GM12801 (cell line): Measurements from ENCODE around the gene SORCS1.

Experiments used
- TF ChIP-seq, protein P1 (sequence below): IDR thresholded peaks from one replicate; pipeline ENCODE4 v1.5.1; 2011; ENCODE audit warnings: control low read depth; ENCODE audit not compliant: insufficient read length; ENCODE audit errors: extremely low read depth

The SORCS1 gene

DNA sequence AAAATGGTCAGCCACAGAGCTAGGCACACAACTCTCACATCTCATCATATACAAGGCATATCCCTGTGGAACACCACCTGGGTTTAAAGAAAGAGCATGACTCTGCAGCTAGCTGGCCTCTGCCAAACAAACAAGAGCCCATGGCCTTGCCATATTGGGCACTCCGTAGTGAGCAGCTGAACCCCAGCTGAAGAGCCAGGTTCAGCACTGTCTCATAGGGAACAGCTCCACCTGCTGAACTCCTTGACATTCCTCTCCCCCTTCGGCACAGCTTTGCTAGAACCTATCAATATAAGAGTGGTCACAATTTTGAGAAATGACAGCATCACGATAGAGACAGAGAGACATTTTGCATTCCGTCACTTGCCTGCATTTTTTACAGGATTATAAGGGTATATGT is 20.0 kb downstream of the SORCS1 start:
- TF ChIP-seq, protein P1, sequence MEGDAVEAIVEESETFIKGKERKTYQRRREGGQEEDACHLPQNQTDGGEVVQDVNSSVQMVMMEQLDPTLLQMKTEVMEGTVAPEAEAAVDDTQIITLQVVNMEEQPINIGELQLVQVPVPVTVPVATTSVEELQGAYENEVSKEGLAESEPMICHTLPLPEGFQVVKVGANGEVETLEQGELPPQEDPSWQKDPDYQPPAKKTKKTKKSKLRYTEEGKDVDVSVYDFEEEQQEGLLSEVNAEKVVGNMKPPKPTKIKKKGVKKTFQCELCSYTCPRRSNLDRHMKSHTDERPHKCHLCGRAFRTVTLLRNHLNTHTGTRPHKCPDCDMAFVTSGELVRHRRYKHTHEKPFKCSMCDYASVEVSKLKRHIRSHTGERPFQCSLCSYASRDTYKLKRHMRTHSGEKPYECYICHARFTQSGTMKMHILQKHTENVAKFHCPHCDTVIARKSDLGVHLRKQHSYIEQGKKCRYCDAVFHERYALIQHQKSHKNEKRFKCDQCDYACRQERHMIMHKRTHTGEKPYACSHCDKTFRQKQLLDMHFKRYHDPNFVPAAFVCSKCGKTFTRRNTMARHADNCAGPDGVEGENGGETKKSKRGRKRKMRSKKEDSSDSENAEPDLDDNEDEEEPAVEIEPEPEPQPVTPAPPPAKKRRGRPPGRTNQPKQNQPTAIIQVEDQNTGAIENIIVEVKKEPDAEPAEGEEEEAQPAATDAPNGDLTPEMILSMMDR: no peak

DNA sequence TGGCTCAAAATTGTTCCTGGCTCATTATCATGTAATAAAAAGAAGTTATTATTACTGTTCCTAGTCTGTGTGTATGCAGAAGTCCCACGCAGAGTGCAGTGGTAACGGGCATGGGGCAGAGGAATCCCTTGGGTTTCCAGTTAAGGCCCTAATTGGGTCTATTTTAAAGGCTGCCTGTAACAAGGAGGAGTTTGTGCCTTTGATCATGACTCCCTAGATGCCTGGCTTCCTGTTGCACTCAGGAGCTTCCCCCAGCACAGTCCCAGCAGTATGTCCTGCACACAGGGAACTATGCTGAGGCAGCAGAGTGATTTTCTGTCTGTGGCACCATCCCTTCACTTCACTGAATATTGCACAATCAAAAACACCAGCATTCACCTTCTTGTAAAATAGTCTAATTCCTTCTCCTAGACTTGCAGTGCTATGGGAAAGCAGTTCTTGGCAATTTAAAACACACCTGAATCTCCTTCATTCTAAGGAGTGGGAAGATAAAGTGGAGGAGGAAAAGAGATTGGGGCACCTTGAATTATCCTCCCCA is 22.9 kb downstream of the SORCS1 start:
- TF ChIP-seq, protein P1: no peak

DNA sequence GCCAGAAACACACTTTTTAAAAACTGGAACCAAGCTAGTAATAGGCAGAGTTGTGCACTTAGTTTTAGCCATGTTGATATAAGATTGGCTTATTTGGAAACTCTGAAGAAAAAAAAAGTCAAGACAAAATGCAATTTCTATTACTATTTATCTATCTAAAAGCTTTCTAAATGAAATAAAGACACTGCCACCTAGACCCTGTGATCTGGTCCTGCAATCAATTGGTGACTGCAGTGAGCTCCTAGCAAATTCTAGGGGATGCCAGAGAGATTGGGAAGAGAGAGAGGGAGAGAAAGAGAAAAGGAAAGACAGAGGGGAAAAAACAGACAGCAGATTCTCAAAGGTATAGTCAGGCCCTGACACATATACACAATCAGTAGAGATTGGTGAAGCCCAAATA is 25.3 kb downstream of the SORCS1 start:
- TF ChIP-seq, protein P1: no peak

DNA sequence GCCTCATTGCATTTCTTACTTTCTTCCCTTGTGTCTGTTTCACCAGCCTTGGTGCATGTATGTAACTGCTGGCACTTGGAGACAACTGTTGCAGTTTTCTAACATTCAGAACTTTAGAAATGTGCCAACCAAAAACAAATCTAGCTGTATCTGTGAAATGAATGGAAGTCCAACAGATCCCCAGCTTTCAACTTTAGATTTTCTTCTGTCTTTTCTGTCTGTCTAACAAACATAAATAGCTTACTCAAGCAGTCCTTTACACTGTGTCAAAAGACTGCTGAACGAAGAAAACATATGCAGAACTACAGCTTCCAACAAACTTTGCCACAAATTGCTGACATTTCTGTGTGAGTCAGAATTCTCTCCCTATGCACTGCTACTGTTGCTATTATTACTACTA is 30.9 kb downstream of the SORCS1 start:
- TF ChIP-seq, protein P1: no peak

DNA sequence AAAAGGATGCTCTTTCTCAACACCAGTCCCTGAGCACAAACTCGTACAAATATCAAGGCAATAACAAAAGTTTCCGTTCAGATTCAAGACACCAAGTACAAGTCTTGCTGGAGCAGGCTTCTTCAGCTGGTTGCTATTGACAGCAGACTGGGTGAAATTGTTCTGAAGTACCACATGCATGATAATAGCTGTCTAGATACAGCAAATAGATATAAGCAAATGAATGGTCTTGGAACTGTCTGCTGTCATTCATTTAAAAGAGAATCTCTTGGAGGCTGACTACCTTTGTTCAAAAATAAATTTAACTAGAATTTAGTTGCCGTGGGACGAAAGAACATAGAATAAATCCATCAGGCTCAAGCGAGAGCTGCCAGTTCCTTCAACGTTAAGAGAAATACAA is 35.5 kb downstream of the SORCS1 start:
- TF ChIP-seq, protein P1: no peak

DNA sequence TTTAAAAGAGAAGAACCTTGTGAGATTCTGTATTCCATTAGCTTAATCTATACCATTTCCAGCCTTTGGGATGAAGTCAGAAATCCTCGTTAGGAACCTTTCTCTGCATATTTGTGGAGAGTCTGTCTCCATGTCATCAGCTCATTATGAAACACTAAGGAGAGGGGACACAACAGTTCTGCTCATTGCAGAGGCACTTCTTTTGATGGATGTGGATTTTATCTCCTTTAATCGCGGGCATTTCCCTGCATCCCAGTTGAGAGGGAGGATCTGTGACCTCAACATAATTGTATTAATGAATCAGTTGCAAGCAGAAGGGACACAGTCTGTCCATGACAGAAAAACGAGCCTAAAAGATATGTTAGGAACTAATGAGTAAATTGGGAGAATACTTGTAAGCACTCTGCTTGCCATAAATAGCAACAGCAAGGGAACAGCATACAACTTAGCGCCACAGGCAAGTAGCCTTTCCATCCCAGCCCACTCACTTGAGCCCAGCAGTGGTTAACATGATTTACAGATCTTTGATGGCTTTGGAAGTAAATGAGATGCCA is 37.9 kb downstream of the SORCS1 start:
- TF ChIP-seq, protein P1: no peak

DNA sequence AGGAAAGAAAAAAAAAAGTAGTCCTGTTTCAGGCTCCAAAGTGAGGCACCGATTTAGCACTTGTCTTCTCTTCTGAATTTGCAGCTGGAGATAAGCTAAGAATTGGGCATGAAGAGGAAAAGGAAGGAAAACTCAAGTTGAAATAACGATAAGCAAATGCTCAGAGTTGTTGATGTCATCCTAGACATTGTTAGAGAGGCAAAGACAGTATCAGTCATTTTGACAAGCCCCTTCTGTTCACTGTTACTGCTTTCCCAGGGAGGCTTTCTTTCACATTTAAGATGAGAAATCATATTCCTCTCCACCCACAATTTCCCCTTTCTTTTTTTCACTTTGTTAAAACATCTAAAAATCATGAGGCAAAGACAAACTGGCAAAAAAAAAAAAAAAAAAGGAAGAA is 41.8 kb downstream of the SORCS1 start:
- TF ChIP-seq, protein P1: no peak
